Rectal smooth muscle tissue (tissue), 1 donor: Measurements from ENCODE around the gene OPCML.

Source experiments
- H3K27ac ChIP-seq: one replicate; pipeline ENCODE4 v1.7.0; 2013; ENCODE audit warnings: low read depth, low read length, inconsistent platforms
- H3K27me3 ChIP-seq: one replicate; pipeline ENCODE4 v1.7.0; 2013; ENCODE audit warnings: low read length; ENCODE audit not compliant: control insufficient read depth, insufficient read depth
- H3K36me3 ChIP-seq: one replicate; pipeline ENCODE4 v1.7.0; 2013; ENCODE audit warnings: low read length; ENCODE audit not compliant: control insufficient read depth, insufficient read depth
- H3K4me1 ChIP-seq: one replicate; pipeline ENCODE4 v1.7.0; 2013; ENCODE audit warnings: low read length; ENCODE audit not compliant: control insufficient read depth, insufficient read depth
- H3K4me3 ChIP-seq: one replicate; pipeline ENCODE4 v1.7.0; 2013; ENCODE audit warnings: low read length
- H3K9ac ChIP-seq: one replicate; pipeline ENCODE4 v1.7.0; 2013; ENCODE audit warnings: low read length

The OPCML gene

DNA sequence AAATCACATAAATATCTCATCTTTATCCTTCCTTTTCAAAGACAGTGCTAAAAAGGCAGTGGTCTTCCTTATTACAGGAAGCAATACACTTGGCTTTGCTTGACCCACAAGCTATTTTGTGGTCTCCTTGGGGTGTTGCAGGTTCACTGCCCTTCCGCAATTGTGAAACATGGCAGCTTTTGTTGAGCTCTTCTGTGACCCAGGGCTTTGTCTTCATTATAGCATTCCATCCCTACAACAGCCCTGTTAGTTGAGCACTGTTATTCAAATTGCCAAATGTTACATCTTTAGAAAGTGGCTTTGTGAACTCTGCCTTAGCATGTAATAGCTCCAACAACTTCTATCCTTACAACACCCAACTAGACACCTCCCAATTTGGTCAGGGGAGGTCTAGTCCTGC lies 107.1 kb downstream of the OPCML start:
- no peak overlapping the region for H3K27ac ChIP-seq
- H3K4me1 ChIP-seq: no peaks in the 10 kb centered on the region
- H3K4me3 ChIP-seq: no peak overlapping the region
- no peaks in the 10 kb centered on the region for H3K27me3 ChIP-seq
- no peak overlapping the region for H3K9ac ChIP-seq
- H3K36me3 ChIP-seq: no peaks in the 10 kb centered on the region

DNA sequence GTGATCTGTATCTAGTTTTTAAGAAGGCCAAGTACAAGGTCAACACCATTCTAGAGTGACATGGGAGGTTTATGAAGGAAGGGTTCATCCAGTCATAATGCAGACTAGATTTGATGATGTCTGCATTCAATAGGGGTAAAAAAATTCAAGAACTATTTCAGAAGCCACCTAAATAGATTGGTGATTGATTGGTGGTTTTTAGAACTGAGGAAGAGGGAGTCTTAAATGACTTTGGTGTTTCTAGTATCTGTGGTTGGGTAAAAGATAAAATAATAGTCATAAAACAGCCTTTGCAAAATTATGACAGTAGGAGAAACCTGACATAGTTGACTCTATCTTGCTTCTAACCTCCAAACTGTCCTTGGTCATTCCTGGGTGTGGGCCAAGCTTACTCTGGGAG lies 114.1 kb downstream of the OPCML start:
- H3K4me3 ChIP-seq: no peak overlapping the region
- H3K27me3 ChIP-seq: no peaks in the 10 kb centered on the region
- no peak overlapping the region for H3K9ac ChIP-seq
- H3K4me1 ChIP-seq: no peaks in the 10 kb centered on the region
- H3K27ac ChIP-seq: no peak overlapping the region
- H3K36me3 ChIP-seq: no peaks in the 10 kb centered on the region

DNA sequence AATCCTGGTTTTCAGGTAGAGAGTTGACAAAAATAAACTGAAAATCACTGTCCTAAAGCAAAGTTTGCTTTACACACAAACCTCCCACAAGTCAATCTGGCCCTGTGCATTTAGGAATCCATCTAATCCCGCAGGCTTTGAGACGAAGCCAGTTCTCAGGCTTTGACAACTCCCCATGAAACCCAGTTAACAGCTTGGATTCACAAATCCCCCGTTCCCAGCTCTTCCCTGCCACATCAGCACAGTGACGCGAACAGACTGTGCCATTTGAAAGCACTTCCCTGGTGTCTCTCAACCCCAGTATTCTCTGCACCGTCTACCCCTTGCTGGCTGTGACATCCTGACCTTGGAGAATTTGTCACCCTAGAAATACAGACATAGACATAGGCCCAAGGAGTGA lies 117.8 kb downstream of the OPCML start:
- no peak overlapping the region for H3K4me3 ChIP-seq

DNA sequence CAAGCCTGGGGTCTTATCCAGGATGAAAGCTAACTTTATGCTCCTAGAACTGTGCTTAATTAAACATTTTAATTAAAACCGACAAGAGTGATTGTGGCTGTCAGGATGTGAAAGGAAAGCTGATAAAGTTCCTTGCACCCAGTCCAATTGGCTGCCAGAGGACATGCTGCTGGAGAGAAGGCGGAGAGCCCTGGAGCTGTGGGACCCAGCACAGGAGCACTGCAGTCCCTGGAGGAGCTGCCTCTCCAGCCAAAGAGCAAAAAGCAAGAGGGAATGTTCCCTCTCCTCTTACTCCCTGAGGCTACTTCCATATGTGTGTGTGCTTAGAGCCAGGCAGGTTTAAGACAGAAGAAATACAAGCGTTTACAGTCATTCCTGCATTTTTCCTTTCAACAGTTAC lies 118.6 kb downstream of the OPCML start:
- Histone ChIP-seq H3K4me3 (no peak overlapping the region), H3K36me3 (no peaks in the 10 kb centered on the region), H3K9ac (no peak overlapping the region), H3K27ac (no peak overlapping the region), H3K4me1 (no peaks in the 10 kb centered on the region), H3K27me3 (no peaks in the 10 kb centered on the region)

More for the DNA sequence above, 117.8 kb downstream of the OPCML start:
- H3K27ac ChIP-seq: no peak overlapping the region
- no peaks in the 10 kb centered on the region for H3K36me3 ChIP-seq
- no peaks in the 10 kb centered on the region for H3K27me3 ChIP-seq
- H3K4me1 ChIP-seq: no peaks in the 10 kb centered on the region
- no peak overlapping the region for H3K9ac ChIP-seq

DNA sequence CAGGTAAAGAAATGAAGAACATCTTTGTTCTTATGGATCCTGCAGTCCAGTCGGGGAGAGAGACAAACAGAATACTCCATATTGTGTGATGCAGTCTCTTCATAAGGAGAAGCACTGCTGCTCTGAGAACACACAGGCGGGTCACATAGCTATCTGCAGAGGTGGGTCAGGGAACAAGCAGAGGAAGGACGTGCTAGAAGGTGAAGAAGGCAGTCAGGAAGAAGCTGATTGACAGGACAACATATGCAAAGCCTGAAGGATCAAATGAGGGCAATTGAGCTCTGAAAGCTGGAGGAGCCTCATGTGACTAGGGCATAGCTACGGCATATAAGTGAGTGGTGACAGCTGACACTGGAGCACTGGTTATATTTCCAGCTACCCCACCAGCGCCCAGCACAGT lies 122.5 kb downstream of the OPCML start:
- Histone ChIP-seq H3K27ac (no peak overlapping the region), H3K9ac (no peak overlapping the region), H3K36me3 (no peaks in the 10 kb centered on the region), H3K4me1 (no peaks in the 10 kb centered on the region), H3K27me3 (no peaks in the 10 kb centered on the region), H3K4me3 (no peak overlapping the region)

DNA sequence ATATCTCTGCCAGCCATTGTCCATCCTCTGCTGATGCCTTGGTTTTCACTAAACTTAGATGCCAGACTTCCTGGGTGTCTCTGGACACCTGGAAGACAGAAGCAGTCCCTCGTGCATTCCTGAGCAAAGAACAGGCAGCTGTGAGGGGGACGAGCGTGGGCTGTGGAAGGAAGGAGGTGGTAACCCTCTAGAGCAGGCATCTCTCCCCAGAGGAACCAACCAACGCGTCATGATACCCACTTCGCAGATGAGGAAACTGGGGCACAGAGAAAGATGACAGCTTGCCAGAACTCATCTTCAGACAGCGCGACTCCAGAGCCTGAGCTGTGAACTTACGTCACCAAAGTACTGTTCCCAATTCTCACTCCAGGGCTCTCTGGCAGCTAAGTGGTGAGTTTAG lies 123.4 kb downstream of the OPCML start:
- Histone ChIP-seq H3K4me3 (no peak overlapping the region), H3K4me1 (no peaks in the 10 kb centered on the region), H3K9ac (no peak overlapping the region), H3K27me3 (no peaks in the 10 kb centered on the region), H3K36me3 (no peaks in the 10 kb centered on the region), H3K27ac (no peak overlapping the region)

DNA sequence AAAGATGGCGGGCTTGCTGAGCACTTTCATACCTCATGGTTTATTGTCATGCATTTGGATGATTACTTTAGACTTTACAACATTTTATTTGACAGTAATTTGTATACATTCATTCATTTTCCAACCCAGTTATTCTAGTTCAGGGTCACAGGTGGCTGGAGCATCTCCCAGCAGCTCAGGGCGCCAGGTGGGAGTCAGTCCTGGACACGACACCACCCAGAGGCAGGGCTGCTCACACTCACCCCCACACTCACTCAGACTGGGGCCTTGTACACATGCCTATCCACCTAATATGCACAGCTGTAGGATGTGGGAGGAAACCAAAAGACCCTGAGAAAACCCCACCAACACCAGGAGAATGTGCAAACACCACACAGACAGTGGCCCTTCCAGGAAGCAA lies 123.9 kb downstream of the OPCML start:
- Histone ChIP-seq H3K4me1 (no peaks in the 10 kb centered on the region), H3K27ac (no peak overlapping the region), H3K36me3 (no peaks in the 10 kb centered on the region), H3K27me3 (no peaks in the 10 kb centered on the region), H3K9ac (no peak overlapping the region), H3K4me3 (no peak overlapping the region)

DNA sequence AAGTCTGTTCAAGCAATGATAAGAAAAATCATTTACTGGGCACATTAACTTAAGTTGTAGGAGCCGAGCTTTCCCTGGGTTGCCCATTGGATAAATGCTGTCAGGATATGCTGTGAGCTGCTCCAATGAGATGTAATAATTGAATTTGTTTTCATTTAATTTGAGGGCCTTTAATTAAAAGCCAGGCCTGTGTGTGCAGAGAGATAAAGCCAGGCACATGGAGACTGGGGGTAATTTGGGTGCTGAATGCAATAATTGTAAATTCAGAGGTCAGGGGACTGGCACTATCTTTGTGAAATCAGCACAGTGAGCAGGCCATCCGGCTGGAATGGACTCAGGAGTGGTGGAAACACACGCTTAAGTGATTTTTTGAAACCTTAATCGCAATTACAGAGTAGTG lies 125.8 kb downstream of the OPCML start:
- no peak overlapping the region for H3K27ac ChIP-seq
- H3K4me3 ChIP-seq: no peak overlapping the region
- no peak overlapping the region for H3K9ac ChIP-seq
- no peaks in the 10 kb centered on the region for H3K27me3 ChIP-seq
- no peaks in the 10 kb centered on the region for H3K4me1 ChIP-seq
- no peaks in the 10 kb centered on the region for H3K36me3 ChIP-seq

DNA sequence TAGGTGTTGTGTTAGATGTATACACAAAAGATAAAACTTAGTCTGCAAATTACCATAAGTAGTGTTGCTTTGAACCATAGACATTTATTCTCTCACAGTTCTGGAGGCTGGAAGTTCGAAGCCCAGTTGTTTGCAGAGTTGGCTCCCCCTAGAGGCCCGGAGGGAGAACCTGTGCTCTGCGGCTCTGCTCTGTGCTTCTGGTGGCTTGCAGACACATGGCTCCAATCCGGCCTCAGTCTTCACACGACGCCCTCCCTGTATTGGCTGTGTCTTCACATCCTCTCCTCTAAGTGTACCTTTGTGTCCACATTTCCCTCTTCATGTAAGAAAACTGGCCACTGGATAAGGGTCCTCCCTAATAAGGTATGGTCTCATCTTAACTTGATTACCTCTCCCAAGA lies 128.4 kb downstream of the OPCML start:
- Histone ChIP-seq H3K4me1 (no peaks in the 10 kb centered on the region), H3K36me3 (no peaks in the 10 kb centered on the region), H3K27me3 (no peaks in the 10 kb centered on the region), H3K27ac (no peak overlapping the region), H3K4me3 (no peak overlapping the region), H3K9ac (no peak overlapping the region)

DNA sequence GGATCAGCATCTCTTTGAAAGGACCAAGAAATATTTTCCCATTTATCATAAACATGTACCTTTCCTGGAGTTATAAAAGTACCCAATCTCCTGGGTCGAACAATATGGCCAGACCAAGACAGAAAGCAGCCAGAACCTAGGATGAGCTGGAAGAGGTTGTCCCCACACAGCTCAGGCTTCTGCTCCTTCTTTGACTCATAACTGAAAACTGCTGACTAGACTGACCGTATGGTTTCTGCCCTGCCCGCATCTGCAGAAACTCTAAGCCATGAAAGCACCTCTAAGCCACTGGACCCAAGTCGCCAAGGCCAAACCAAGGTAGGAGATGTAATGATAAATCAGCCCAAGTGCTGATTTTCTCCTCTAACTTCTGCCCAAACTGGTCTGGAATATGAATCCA lies 129.8 kb downstream of the OPCML start:
- Histone ChIP-seq H3K9ac (no peak overlapping the region), H3K4me3 (no peak overlapping the region), H3K27ac (no peak overlapping the region)

DNA sequence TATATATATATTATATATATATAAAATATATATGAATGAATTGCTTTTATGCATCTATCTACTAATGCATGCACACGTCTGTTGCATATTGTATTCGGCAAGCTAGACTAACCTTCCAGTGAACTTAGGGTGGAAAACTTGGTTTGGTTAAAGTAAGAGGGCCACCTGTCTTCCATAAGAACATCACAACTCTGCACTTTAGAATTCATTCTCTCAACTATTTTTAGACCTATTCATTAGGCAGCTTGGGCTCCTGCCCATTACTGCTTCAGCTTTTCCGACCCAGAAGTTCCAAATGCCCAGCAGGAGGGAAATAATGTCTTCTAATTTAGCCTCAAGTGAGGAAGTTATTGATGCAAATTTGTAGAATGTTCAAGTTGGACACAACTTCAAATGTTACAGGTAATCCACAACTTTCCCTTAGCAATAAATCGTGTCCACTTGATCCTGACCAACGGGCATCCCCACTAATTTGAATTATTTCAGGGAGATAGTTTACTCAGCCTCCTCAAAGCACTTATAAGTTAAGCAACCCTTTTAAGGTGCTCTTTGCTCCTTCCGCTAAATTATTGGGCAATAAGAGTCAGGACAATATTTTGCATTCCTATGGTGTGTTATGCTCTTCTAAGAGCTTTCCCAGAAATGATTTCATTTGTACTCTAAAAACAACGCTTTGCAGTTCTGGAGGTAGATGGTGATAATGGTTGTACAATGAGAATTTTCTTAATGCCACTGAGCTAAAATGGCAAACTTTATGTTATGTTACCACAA lies 132.3 kb downstream of the OPCML start:
- no peak overlapping the region for H3K4me3 ChIP-seq
- no peaks in the 10 kb centered on the region for H3K27me3 ChIP-seq
- H3K4me1 ChIP-seq: no peaks in the 10 kb centered on the region
- H3K27ac ChIP-seq: no peak overlapping the region
- no peak overlapping the region for H3K9ac ChIP-seq
- no peaks in the 10 kb centered on the region for H3K36me3 ChIP-seq

More for the DNA sequence above, 129.8 kb downstream of the OPCML start:
- H3K27me3 ChIP-seq: no peaks in the 10 kb centered on the region
- no peaks in the 10 kb centered on the region for H3K36me3 ChIP-seq
- no peaks in the 10 kb centered on the region for H3K4me1 ChIP-seq

DNA sequence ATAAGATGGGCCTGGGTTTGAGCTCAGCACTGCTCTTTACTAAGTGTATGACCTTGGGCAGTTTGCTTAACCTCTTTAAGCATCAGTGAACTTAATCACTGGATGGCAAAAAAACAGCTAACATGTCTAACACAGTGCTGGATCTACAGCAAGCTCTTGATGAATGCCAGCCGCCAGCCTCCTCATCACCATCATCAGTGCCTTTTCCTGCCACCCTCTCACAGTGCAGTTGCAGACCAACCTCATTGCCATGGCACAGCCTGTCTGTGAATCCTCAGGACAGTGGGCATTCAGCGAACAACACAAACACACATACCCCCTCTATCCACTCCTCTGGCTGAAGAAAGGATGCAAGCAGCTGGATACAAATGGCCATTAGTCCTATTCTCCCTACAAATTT lies 133.0 kb downstream of the OPCML start:
- H3K36me3 ChIP-seq: no peaks in the 10 kb centered on the region
- H3K27me3 ChIP-seq: no peaks in the 10 kb centered on the region
- no peak overlapping the region for H3K4me3 ChIP-seq
- H3K4me1 ChIP-seq: no peaks in the 10 kb centered on the region
- no peak overlapping the region for H3K9ac ChIP-seq
- H3K27ac ChIP-seq: no peak overlapping the region

DNA sequence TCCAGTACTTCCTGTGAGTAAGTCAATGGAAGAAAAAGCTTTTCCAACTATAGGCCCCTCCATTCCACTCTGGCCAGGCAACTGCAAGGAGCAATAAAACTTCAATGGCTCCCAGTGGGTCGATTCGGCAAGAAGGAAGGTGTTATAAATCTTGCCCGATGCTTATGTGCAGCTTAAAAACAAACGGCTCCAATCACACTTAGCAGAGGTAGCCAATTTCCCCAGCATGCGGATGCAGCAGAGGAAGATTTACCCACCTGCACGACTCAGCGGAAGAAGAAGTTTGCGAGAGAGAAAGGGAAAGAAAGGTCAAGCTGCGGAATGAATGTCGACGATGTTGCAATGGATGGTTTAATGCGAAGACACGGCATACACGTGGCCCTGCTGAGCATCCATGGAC lies 141.5 kb downstream of the OPCML start:
- no peak overlapping the region for H3K4me3 ChIP-seq
- H3K27ac ChIP-seq: no peak overlapping the region
- H3K9ac ChIP-seq: no peak overlapping the region
- H3K36me3 ChIP-seq: no peaks in the 10 kb centered on the region
- H3K4me1 ChIP-seq: no peaks in the 10 kb centered on the region
- H3K27me3 ChIP-seq: no peaks in the 10 kb centered on the region
